Frontal cortex (tissue), 4 donors: ENCODE results near the gene CBLB. TPM values are rescaled to one million over a fixed set of nuclear protein-coding genes. Genes with fewer than 3 reads are reported as not detected.
"Not testable (repeated sequence)": the region's sequence is repeated elsewhere in the genome, so short reads cannot be mapped to it uniquely, and the experiment has no call there.

Source experiments
- DNase-seq, 2 donors: peaks; one replicate each; pipeline ENCODE4 v3.0.0; 2012; ENCODE audit warnings: low spot score in 2 of 2
- FAIRE-seq: peaks from 2 replicates; lab custom pipeline; 2012; peaks lifted over from hg19 to GRCh38; lab: Jason Lieb, UNC
- total RNA-seq: library from RNA; depleted of rRNA; stranded (reverse); fragments of >200 nt; gene quantifications from one replicate; pipeline ENCODE4 v1.2.3, GENCODE V29; 2014
- donor health status: control.
- donor health status: control.
- donor health status: control.

CBLB gene
- total RNA-seq, 1 donor from 2014 or later = 22.0 TPM

GRCh38 chr3:105728771-105729312 is 140.0 kb downstream of the CBLB start:
- FAIRE-seq = no peak

GRCh38 chr3:105727036-105727435 is 141.8 kb downstream of the CBLB start:
- not testable (repeated sequence) for DNase-seq, FAIRE-seq

More at GRCh38 chr3:105728771-105729312, 140.0 kb downstream of the CBLB start:
- DNase-seq = no peak

GRCh38 chr3:105722943-105723556 is 145.8 kb downstream of the CBLB start:
- no peak for FAIRE-seq
- no peak for DNase-seq

GRCh38 chr3:105719791-105720190 is 149.0 kb downstream of the CBLB start:
- no peak for FAIRE-seq
- no peak for DNase-seq

DNA sequence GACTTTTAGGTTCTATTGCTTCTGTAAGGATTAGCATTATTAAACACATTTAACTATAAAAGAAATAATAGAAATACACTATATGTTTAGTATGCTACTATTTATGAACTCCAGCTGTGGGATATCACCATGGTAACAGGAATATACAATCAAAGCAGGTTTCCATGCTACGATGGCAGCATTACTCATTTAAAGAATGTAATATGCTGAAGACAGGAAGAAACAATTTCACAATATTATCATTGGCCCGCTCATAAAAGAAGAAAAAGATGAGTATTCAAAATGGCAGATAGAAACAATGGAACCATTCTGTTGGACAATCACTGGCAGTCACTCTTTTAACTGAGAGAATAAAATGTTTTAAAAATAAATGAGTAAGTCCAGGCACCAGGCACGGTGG is 153.4 kb downstream of the CBLB start:
- DNase-seq (no peak), FAIRE-seq (no peak)

- FAIRE-seq (no peak), DNase-seq (no peak)
These were observed 154.4 kb downstream of the CBLB start for GRCh38 chr3:105714453-105714852.

- no peak for DNase-seq
- no peak for FAIRE-seq
These were observed 159.8 kb downstream of the CBLB start for GRCh38 chr3:105708980-105709379.

GRCh38 chr3:105707009-105707408 is 161.8 kb downstream of the CBLB start:
- DNase-seq = no peak
- no peak for FAIRE-seq

DNA sequence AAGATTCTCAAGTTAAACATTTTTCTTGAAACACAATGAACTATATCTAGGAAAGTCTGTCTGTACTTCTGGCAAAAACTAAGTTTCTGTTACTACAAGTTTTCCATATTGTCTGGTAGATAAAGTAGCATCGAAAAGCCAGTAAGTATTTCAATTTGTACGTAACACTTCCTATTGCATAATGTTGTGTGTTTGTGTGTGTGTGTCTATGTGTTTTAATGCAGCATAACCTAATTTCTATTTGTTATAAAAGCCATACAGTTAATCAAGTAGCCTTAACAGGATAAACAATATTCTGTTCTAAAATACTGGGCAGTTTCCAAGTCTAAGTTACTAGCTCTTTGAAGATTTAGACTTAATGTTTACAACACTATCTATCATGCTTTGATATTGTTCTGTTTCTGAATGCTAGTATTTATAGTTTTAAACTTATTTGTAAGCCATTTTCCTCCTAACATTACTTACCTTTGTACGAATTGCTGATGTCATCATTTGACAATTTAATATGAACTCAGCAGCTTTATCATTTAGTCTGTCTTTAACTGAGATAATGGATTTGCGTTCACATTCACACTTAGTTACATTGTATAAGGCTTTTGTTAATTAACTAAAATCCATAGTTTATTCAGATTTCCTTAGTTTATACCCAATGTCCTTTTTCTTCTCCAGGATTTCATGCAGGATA is 163.9 kb downstream of the CBLB start:
- FAIRE-seq (no peak), DNase-seq (no peak)

- FAIRE-seq (no peak), DNase-seq (no peak)
These were observed 168.2 kb downstream of the CBLB start for GRCh38 chr3:105700575-105700974.

GRCh38 chr3:105691633-105692032 is 177.2 kb downstream of the CBLB start:
- FAIRE-seq (no peak), DNase-seq (no peak)

DNA sequence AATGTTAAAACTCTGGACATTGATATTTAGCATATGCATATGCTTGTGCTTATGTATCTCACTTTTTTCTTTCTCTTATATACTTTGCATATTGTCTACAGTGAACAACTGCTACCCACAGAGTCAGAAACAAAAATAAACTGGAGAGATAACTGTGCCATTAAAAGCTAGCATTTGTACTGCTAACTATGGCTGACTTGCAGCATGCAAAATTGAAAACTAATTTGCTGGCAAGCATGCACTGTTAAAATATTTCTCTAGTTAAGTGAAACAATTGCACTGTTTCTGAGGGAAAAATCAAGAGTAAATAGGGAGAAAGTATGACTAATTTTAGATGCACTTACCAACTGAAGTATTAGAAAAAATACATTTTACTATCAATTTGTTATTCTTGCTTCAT is 177.8 kb downstream of the CBLB start:
- FAIRE-seq (no peak), DNase-seq (no peak)

- FAIRE-seq (no peak), DNase-seq (no peak)
These were observed 180.0 kb downstream of the CBLB start for GRCh38 chr3:105688821-105689220.

DNA sequence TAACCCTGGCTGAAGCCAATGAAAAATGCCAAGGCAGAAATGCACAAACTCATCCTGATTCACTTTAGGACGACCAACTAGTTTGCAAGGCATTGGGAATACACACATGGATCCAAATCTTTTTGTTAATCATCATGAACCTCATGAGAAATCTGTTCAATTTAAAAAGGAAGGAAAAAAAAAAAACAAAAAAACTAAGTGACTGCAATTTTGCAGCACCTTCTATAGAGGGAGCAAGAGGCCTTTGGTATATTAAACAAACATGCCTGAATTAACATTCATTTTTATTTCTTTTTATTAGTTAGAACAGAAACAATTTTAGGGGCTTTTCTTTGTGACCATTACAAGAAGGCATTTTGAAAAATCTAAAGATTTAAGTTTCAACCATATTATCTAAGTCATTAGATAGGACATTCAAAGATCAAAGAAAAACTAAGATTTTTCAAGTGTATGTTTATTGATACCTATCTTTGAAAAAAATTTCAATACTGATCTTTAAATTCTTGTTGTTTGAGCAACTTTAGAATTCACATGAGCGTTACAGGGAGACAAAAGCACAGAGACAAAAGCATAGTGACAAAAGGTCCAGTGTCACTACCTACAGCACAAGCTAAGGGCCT is 182.4 kb downstream of the CBLB start:
- DNase-seq (peak in 1 of 2 donors; percentile 24), FAIRE-seq (peak; percentile 98)

DNA sequence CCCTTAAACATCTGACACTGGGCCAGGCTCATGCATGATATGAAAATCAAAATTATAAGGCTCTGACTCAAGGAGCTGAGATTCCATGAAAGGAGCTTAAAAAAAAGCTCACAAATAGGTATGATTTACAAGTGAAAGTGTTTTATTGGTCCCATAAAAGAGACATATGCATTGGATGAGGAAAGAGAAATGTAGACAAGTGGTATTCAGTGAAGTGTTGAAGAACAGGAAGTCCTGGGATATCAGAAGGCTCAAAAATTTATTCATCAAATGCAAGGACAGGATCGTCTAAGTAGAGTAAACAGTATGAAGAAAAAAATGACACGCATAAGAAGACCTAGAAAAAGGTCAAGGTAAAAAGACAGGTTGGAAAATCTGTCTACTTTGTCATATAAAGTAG is 188.9 kb downstream of the CBLB start:
- DNase-seq (no peak), FAIRE-seq (no peak)

DNA sequence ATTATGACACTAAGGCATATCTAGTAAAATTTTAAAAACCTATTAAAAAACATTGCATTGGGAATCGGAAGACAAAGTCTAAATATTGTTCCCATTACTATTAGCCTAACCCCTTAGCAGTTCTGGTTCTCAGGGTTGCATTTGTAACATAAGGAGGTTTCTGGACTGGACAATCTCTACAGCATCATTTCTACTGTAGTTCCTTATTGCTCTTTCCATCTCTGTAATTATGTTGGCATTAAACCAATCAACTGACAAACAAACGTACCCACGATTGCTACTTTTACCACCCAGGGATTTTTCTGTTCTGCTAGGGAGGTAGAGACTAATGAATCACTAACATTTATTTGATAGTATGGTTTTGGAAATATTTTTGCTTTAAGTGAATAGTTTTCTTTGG is 190.8 kb downstream of the CBLB start:
- FAIRE-seq = no peak

GRCh38 chr3:105676621-105677300 is 192.1 kb downstream of the CBLB start:
- DNase-seq = no peak
- no peak for FAIRE-seq

More for the DNA sequence above, 190.8 kb downstream of the CBLB start:
- DNase-seq = no peak

DNA sequence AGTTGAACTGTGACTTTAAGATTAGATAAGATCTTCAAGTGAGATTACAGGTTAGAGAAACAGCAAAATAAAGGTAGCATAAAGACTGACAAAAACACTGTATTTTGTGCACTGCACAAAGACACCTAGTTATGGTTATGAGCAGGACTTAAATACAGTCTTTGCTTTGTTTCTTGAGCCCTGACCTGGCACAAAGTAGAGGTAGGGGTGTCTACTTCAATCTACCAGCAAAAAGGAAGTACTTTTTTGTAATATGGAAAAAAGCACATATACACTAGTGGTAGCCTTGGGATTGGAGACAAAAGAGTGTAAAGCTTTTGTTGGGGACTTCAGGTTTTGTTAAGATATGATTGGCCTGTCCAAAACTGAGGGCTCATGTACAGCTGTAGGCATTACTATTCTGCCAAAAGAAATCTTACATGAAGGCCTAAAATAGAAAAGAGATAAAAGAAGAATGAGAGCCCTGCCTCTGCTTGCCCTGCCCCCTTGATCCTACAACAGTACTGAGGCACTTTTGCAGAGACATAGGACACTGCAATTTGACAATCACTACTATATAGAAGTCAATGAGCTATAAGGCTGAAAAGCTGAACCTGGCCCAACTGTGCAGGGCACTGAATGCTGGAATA is 194.3 kb downstream of the CBLB start:
- no peak for FAIRE-seq
- no peak for DNase-seq

DNA sequence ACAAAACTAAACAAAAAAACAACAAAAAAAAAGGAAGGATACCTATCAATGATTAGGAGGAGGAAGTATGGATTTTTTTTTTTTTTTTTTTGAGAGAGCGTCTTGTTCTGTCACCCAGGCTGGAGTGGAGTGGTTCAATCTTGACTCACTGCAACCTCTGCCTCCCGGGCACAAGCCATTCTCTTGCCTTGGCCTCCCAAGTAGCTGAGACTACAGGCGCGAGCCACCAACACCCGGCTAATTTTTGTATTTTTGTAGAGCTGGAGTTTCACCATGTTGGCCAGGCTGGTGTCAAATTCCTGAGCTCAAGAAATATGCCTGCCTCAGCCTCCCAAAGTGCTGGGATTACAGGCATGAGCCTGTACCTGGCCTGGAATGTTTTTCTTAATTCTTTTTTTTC is 195.8 kb downstream of the CBLB start:
- no peak for FAIRE-seq
- no peak for DNase-seq

DNA sequence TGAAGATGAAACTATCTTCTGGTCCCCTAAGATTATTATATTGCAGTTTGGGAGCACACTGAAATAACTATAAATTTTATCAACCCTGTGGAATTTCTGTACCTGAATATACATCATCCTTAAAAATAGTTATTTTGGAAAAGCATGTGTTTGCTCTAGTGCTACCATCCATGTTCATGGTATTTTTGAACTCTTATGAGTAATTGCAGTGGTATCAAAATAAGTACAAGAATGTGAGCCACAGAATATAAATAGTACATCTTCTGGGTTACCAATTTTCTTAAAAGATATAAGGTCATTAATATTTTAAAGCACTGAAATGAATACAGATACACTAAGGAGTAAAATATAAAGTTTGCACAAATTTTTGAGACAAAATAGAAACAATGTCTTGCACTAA is 206.5 kb downstream of the CBLB start:
- no peak for DNase-seq
- FAIRE-seq = no peak
